GM18519 (cell line): ENCODE measurements around the gene USP44.
"Not testable (repeated sequence)": the region's sequence is repeated elsewhere in the genome, so short reads cannot be mapped to it uniquely, and the experiment has no call there.

Experiments
- ATAC-seq: cut with Tn5 transposase; IDR thresholded peaks from one replicate; pipeline ENCODE4 v1.9.1; 2021; ENCODE audit warnings: mild to moderate bottlenecking, moderate library complexity; ENCODE audit not compliant: unreplicated experiment, low FRiP score

USP44 gene

DNA sequence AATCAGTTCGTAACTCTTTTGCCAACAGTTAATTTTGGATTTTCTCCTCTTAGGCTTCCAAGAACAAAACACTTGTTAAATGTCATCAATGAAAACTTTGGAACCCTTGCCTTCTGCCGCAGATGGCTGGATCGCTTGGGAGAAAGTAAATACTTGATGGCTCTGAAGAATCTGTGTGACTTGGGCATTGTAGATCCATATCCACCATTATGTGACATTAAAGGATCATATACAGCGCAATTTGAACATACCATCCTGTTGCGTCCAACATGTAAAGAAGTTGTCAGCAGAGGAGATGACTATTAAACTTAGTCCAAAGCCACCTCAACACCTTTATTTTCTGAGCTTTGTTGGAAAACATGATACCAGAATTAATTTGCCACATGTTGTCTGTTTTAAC is 37.7 kb downstream of the USP44 start:
- ATAC-seq = no peak

DNA sequence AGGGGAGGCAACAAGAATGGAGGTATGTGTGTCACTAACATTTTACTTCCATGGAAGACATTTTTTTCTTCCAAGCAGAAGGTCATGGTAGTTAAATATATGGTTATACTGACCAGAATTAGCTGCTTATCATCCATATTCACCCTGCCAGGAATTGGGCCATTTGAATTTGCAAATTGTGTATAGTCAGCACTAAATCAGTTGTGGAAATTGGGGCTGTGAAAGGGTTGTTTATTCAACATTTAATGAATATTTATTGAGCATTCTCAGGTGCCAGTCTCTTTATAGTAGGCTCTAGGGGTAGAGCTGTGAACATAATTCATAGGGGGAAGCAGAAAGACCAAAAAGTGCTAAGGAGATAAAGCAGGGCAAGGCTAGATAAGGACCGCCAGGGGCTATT is 39.3 kb downstream of the USP44 start:
- ATAC-seq = no peak

DNA sequence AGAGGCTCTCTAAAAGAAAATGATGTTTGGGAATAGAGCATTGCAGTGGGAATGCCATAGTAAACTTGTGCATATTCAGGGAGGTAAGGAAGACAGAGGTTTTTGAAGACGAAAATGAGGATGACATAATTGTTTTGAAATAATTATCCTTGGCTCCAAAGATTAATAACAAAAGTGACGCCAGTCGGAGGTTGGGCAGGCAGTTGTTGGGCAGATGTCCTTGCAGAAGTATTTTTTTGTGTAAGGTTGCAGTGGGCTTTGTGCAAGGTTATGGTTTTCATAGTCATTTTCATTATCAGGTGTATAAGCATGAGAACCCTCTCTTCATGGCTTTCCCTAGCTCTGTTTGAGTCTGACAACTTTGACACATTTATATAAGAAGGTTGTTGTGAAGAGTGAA is 42.0 kb downstream of the USP44 start:
- ATAC-seq = no peak

DNA sequence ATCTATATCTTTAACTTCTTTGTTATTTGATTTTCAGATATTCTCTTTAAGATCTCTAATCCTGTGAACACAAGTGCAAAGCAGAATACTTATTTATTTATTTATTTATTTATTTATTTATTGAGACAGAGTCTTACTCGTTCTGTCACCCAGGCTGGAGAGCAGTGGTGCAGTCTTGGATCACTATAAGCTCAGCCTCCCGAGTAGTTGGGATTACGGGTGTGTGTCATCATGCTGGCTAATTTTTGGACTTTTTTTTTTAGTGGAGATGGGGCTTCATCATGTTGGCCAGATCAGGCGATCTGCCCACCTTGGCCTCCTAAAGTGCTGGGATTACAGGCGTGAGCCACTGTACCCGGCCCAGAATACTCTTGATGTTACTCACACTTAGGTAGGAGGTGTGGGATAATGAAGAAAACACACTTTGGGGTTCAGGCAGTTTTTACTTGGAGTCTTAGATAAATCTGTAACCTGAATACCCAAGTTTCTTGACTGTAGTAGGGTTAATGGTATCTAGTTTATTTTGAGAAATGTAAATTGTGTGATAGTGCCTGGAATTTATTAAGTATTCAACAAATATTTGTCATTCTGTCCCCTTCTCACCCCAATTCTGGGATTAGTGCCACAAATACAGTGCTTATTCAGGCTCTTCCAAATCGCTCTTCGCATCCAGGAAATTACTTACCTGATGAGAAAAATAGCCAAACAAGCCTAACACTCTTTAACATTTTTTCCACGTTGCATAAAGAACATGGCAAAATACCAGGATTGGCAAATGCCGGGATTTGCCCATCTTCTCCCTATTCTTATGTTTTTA is 44.4 kb downstream of the USP44 start:
- no peak for ATAC-seq

DNA sequence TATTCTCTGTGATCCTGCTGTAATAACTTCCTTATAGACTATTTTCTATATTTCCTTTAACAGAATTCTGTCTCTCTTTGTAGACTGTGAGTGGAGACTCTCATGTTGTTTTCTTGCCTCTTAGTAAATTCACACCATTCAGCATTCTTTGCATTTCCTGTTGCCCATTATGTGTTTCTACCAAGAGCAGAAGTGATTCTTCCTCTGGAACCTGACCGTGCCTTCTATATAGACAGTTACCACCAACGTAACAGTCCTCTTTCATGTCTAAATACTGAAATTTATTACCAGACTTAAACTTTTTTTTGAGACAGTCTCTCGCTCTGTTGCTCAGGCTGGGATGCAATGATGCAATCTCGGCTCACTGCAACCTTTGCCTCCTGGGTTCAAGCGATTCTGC is 46.2 kb downstream of the USP44 start:
- ATAC-seq = no peak

DNA sequence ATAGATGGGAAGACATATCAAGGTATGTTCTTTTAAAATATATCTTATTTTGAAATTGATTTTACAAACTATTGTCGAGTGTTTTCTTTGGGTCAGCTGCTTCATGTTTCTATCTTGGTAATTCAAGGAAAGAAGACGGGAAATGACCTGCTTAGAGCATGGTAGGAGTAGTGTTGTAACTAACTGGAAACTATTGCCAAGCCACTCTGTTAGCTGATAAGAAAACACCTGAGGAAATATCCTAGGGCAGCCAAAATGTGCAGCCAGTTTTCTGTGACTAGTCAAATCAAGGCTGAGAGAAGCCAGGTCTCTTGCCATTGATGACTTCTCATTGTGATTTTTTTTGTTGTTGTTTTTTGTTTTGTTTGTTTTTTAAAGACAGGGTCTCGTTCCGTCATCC is 47.1 kb downstream of the USP44 start:
- no peak for ATAC-seq

DNA sequence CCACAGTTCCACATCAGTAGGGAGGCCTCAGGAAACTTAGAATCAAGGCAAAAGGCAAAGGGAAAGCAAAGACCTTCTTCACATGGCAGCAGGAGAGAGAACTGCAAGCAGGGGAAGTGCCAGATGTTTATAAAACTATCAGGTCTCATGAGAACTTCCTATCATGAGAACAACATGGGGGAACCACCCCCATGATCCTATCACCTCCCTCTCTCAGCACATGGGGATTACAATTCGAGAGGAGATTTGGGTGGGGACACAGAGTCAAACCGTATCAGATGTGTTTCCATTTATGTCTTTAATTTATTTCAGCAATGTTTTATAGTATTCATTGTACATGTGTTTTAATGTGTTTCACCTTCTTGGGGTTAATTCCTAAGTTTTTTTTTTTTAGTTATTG is 51.5 kb downstream of the USP44 start:
- ATAC-seq = no peak

DNA sequence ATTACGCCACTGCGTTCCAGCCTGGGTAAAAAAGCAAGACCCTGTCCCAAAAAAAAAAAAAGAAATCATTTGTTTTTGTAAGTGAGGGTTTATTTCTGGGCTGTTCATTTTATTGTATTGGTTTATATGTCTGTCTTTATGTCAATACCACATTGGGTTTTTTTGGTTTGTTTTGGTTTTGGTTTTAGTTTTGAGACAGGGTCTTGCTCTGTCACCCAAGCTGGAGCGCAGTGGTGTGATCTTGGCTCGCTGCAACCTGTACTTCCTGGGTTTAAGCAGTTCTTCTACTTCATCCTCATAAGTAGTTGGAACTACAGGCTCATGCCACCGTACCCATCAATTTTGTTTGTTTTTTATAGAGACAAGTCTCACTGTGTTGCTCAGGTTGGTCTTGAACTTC is 52.3 kb downstream of the USP44 start:
- no peak for ATAC-seq

DNA sequence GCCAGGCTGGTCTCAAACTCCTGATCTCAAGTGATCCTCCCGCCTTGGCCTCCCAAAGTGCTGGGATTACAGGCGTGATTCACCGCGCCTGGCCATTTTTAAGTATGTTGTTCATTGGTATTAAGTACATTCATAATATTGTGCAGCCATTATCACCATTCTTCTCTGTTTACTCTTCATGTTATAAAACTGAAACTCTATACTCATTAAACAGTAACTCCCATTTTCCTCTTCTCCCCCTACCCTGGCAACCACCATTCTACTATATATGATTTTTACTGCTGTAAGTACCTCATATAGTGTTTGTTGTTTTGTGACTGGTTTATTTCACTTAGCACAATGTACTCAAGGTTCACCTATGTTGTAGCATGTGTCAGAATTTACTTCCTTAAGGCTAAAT is 54.2 kb downstream of the USP44 start:
- ATAC-seq = no peak

DNA sequence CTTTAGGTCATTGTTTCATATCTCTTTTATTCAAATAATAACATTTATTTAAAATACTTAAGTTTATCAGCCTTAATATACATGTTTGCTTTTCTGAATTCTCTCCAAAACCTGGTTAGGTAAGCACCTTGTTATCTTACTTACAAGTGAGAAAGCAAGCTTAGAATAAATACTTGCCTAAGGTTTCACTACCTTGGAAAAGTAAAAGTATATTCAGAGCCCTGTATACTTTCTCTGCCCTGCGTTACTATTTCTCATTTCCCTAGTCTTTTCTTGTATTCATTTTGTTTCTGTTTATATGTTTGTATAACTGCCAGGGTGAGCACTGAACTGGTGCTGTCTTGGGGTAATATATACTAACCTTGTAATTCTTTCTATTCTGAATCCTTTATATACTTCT is 55.8 kb downstream of the USP44 start:
- no peak for ATAC-seq

DNA sequence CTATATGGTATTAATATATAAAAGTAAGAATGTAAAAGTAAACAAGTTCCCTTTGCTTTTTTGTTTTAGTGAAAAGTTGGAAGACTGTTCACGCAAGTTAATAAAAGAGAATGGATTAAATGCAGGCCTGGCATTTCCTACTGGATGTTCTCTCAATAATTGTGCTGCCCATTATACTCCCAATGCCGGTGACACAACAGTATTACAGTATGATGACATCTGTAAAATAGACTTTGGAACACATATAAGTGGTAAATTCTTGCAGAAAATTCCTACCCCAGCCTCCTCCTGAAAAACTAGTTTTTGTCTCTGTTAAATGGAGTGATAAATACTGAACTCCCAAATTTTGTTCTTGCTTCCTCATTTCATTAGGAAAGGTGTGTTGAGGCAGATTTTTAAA is 56.4 kb downstream of the USP44 start:
- no peak for ATAC-seq

DNA sequence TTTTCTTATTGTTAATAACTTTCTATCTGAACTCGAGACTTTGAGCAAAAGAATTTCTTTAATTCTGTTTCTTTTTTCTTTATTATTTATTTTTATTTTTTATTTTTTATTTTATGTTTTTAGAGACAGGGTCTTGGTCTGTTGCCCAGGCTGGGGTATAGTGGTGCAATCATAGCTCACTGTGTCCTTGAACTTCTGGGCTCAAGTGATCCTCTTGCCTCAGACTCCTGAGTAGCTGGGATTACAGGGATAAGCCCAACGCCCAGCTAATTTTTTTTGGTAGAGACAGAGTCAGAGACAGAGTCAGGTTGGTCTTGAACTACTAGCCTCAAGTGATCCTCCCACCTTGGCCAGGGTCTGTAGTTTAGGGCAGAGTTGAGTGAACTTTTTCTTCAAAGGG is 58.8 kb downstream of the USP44 start:
- no peak for ATAC-seq

DNA sequence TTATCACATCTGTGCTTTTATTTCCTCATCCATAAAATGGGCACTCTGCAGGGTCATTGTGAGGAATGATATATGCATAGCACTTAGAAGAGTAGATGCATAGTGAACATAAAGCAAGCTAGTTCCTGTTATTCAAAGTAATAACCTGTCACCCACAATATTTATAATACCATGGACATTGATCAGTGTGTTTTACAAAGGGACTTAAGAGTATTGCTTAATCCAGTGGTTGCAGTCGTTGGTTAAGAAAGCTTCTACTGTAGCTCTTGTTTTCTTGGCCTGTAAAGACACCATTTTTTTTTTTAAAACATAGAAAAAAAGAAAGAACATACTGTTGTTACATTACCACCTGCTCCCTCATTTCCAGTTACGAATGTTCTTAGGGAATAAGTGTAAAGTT is 64.3 kb downstream of the USP44 start:
- ATAC-seq = no peak

DNA sequence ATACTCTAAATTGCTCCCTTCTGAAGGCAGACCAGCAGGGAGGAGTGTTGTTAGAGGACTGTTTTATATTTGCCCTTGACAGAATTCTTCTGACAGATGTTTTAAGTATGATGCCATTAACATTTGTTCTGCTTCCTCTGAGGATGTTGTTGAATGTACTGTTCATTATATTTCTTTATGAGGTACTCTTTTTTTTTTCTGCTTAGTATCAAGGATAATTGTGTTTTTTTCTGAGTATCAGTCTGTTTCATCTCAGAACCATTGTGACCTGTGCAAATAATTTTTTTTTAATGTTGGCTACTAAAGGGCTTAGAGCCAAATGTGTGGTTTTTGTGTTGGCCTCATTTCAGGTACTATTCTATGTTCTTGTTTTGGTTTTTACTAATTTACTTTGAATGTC is 66.8 kb downstream of the USP44 start:
- no peak for ATAC-seq

DNA sequence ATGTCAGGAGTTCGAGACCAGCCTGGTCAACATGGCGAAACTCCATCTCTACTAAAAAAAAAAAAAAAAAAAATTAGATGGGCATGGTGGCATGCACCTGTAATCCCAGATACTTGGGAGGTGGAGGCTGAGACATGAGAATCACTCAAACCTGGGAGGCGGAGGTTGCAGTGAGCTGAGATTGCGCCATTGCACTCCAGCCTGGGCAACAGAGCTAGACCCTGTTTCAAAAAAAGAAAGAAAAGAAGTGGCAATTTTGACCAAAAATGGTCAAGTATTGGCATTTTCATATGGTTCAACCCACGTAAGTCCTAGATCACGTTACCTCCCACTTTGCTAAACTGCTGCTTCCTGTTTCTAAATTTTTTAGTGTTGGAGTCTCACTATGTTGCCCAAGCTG is 68.7 kb downstream of the USP44 start:
- not testable (repeated sequence) for ATAC-seq

DNA sequence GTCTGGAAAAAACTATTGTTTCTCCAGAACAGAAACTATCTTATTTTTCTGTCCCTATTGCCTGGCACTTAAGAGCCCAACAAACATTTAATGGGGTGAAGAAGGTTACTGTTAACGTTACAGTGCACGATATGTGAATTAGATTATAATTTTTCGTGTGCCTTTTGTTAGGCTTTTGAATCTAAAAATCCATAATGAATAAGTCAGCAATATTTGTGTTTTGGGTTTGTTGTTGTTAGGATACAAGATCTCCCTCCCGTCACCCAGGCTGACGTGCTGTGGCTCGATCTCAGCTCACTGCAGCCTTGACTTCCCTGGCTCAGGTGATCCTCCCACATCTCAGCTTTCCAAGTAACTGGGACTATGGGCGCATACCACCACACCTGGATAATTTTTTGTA is 69.4 kb downstream of the USP44 start:
- no peak for ATAC-seq

DNA sequence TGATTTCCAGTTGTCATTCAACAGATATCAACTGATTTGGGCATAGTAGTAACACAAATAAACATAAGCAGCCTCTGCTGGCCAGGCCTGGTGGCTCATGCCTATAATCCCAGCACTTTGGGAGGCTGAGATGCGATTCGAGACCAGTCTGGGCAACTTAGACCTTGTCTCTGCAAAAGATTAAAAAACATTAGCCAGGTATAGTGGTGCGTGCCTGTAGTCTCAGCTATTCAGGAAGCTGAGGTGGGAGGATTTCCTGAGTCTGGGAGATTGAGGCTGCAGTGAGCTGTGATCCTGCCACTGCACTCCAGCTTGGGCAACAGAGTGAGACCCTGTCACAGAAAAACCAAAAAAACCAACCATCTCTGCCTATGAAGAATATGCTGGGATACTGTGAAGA is 70.2 kb downstream of the USP44 start:
- no peak for ATAC-seq

DNA sequence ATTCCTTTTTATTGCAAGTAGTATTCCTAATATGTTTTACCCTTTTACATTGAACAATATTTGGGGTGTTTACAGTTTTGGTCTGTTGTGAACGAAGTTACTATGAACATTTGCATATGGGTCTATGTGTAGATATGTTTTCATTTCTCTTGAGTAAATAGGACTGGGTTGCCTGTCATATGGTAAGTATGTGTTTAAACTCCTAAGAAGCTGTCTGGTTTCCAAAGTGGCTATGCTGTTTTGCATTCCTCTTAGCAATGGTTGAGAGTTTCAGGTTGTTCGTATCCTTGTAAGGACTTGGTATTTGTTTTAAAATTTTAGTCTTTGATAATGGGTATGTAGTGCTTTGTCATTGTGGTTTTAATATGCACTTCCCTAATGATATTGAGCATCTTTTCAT is 71.0 kb downstream of the USP44 start:
- no peak for ATAC-seq

DNA sequence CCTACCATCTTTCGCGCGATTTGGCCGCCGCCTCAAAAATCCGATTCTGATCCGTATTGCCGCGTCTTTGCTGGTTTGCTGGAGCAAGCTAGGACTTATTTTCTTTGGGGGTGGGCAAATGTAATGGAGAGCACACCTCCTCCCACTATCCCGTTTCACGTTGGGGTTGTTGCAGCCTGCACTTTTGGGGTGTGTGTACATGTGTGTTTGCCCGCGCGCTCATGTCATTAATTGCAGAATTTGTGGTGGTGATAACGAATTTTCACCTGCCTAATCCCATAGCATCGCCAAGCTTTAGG is 76.7 kb downstream of the USP44 start:
- ATAC-seq = no peak

DNA sequence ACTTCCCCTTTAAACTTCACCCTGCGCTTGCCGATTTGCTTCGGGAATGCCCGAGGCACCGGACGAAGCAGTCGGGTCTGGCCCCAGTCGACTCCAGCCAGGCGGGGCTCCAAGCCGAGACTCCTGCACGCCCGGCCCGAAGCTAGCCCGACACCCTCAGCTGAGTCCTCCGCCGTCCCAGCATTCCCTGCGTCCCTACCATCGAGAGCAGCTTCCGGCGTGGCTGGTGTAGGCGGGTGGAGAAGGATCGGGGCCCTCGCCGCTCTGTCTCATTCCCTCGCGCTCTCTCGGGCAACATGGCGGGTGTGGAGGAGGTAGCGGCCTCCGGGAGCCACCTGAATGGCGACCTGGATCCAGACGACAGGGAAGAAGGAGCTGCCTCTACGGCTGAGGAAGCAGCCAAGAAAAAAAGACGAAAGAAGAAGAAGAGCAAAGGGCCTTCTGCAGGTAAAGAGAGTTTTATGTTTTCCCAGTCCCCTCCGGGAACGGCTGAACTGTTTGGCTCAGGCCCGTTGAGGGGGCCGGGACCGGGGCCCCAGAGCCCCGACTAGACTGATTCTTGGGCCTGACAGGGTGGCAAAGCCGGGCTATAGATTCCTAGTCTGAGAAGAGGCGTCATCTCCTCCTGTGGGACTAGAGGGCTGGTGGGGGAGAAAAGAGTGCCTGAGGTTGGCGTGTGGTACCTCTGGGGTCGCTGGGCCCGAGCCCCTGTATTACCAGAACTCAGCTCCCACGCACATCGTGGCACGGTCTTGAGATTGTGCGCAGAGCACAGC is 77.2 kb downstream of the USP44 start, which contains the start of gene METAP2:
METAP2 (plus strand) TSS at position 269 of the 776 bp plus-strand sequence; CDS start at position 297, 28 bp downstream.
- peak; percentile 94 for ATAC-seq

DNA sequence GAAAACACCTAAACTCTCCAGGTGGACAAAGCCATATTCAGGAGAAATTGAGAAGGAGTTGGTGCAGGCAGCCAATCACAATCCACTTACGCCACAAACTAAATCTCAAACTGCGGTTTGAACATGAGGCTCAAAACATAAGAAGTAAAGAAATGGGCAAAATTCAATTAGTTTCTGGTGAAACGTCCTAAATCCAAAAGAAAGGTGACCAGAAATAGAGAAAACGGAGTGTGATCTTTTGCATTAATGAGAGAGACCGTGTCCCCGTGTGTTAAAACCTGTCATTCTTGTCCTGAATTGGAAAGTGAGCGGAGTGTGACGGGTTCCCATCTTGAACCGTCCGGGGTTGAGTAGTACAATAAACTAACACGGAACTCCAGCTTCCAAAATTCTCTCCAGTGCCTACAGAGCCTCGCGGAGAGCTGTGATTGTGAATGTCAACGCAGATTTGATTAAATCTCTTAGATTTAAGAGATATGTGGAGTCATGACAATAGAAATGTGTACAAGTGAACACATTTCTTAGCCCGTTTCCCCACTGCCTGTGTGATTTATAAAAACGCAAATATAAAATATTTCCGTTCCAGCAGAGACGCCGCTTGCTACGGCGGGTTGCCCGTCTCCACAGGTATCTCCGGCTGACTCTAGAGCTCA is 77.9 kb downstream of the USP44 start:
- peak; percentile 16 for ATAC-seq

DNA sequence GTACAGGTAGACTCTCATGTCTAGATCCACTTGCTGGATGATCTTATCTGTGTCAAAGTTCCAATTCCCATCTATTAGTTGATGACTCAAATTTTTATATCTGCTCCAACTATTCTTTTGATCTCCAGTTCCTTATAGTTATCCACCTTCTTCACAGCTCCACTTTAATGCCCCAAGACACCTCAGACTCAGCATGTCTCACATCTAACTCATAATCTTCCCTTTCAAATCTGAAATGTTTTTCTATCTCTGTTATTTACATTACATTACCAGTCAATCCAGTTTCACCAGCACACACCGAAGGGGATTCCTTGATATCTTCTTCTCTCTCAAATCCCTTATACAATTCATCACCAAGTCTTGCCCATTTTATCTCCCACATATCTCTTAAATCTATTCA is 81.0 kb downstream of the USP44 start:
- ATAC-seq = no peak
